Right lobe of liver (tissue), 4 donors: ENCODE results near the gene RYR3.

ENCODE experiments used
- POLR2A ChIP-seq: fragments of 450-650 bp; IDR thresholded peaks from one replicate; pipeline ENCODE4 v1.6.1; 2017; ENCODE audit warnings: antibody characterized with exemption, mild to moderate bottlenecking
- TF ChIP-seq, protein P1 (sequence below), 4 donors: fragments of 200-600 bp in 3 of 4; fragments of 450-650 bp in 1 of 4; IDR thresholded peaks; one replicate each; pipeline versions ENCODE4 v1.5.1 to v1.8.0; 2016 to 2022; ENCODE audit warnings: antibody characterized with exemption in 4 of 4, mild to moderate bottlenecking in 2 of 4
- donor health status: DM: no; HTN: no; CAD: no.
- donor health status: DM: no; HTN: no; CAD: no.
- donor health status: DM: no; HTN: yes; CAD: no.

- TF ChIP-seq, protein P1, sequence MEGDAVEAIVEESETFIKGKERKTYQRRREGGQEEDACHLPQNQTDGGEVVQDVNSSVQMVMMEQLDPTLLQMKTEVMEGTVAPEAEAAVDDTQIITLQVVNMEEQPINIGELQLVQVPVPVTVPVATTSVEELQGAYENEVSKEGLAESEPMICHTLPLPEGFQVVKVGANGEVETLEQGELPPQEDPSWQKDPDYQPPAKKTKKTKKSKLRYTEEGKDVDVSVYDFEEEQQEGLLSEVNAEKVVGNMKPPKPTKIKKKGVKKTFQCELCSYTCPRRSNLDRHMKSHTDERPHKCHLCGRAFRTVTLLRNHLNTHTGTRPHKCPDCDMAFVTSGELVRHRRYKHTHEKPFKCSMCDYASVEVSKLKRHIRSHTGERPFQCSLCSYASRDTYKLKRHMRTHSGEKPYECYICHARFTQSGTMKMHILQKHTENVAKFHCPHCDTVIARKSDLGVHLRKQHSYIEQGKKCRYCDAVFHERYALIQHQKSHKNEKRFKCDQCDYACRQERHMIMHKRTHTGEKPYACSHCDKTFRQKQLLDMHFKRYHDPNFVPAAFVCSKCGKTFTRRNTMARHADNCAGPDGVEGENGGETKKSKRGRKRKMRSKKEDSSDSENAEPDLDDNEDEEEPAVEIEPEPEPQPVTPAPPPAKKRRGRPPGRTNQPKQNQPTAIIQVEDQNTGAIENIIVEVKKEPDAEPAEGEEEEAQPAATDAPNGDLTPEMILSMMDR (IDR thresholded peaks at IDR 0.05) = no peak
- TF ChIP-seq POLR2A = no peak
Observed at GRCh38 chr15:33344530-33344929, 33.8 kb downstream of the RYR3 start.
